Measurements from ENCODE around the gene TRMT11.
"Not testable (repeated sequence)": the region's sequence is repeated elsewhere in the genome, so short reads cannot be mapped to it uniquely, and the experiment has no call there.

Gene TRMT11

DNA sequence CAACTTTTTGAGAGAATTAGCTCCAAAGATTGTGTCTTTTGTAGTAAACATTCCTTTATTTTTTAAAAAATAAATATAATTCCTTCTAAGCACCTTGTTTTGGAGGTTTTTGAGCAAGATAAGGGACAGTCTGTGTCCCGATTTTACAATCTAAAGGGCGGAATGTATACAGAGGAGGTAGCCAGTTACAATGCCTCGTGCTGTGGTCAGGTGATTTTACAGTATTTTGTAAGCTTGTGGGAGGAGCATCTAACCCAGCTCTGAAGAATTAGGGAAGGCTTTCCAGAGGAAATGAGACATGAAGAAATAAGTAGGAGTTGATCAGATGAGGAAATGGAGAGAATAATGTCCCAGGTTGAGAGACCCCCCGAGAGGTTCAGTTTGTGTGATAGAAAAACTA is 28.5 kb upstream of the TRMT11 start:
- H3K9me3 ChIP-seq (ENCODE audit: control insufficient read depth, low read length), result no peaks in the 10 kb centered on the region
- DNase-seq (ENCODE audit: low read depth), result peak; percentile 39
- H3K4me1 ChIP-seq (ENCODE audit: control insufficient read depth, insufficient read depth, low read length), result peaks cover 13% of the 10 kb centered on the region
- H3K36me3 ChIP-seq (ENCODE audit: control insufficient read depth, insufficient read depth, low read length, severe bottlenecking), result no peaks in the 10 kb centered on the region
- peak overlapping the region; percentile 96 for H3K4me3 ChIP-seq (ENCODE audit: low read length)
- H3K9ac ChIP-seq (ENCODE audit: low read length), result peak overlapping the region; percentile 95
- H3K27me3 ChIP-seq (replicated peaks; ENCODE audit: control insufficient read depth, insufficient read depth, low read length), result no peaks in the 10 kb centered on the region

DNA sequence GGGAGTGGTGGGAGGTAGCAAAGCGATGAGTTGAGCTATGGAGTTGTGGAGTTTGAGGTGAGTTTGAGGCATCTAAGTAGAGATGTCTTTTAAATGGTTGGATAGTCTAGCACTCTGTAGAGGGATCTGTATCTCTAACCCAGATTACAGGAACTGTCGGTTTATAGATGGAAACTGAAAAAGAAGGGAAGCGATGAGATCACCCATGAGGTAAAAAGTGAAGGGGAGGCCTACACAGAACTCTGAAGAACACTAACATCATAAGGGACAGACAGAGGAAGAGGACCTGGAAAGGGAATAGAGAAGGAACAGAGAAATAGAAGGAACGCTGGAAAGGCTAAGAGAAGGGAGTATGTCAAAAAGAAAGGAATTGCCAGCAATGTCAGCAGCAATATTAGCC is 27.3 kb upstream of the TRMT11 start:
- H3K9ac ChIP-seq (ENCODE audit: low read length), result no peak overlapping the region

DNA sequence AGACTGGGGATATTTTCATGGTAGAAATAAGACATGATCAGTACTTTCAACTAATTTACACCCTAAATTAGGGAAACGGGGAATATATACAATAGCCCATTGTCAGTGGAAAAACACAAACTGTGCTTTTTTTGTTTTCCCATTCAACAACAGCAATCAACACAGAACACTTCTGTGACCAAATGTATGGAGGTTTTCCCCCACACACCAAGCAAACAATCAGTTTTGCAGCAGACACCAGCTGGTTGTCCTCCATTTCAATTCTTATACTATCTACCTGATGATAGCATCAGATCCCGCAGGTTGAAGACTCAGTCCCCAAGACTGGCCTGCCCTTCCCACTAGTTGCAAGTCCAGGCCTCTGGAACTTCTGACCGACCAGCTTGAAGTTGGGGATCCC is 25.2 kb upstream of the TRMT11 start:
- peaks cover 13% of the 10 kb centered on the region for H3K4me1 ChIP-seq (ENCODE audit: control insufficient read depth, insufficient read depth, low read length)
- H3K4me3 ChIP-seq (ENCODE audit: low read length), result no peak overlapping the region
- no peaks in the 10 kb centered on the region for H3K36me3 ChIP-seq (ENCODE audit: control insufficient read depth, insufficient read depth, low read length, severe bottlenecking)
- H3K9ac ChIP-seq (ENCODE audit: low read length), result no peak overlapping the region
- DNase-seq (ENCODE audit: low read depth), result no peak
- no peaks in the 10 kb centered on the region for H3K9me3 ChIP-seq (ENCODE audit: control insufficient read depth, low read length)
- no peaks in the 10 kb centered on the region for H3K27me3 ChIP-seq (replicated peaks; ENCODE audit: control insufficient read depth, insufficient read depth, low read length)

More for the DNA sequence above, 27.3 kb upstream of the TRMT11 start:
- no peak for DNase-seq (ENCODE audit: low read depth)
- Histone ChIP-seq H3K4me3 (ENCODE audit: low read length) (no peak overlapping the region), H3K27me3 (replicated peaks; ENCODE audit: control insufficient read depth, insufficient read depth, low read length) (no peaks in the 10 kb centered on the region), H3K9me3 (ENCODE audit: control insufficient read depth, low read length) (no peaks in the 10 kb centered on the region), H3K4me1 (ENCODE audit: control insufficient read depth, insufficient read depth, low read length) (peaks cover 13% of the 10 kb centered on the region), H3K36me3 (ENCODE audit: control insufficient read depth, insufficient read depth, low read length, severe bottlenecking) (no peaks in the 10 kb centered on the region)

GRCh38 chr6:125962900-125963497 is 23.3 kb upstream of the TRMT11 start:
- Histone ChIP-seq H3K9ac (ENCODE audit: low read length) (no peak overlapping the region), H3K27me3 (replicated peaks; ENCODE audit: control insufficient read depth, insufficient read depth, low read length) (no peaks in the 10 kb centered on the region), H3K4me1 (ENCODE audit: control insufficient read depth, insufficient read depth, low read length) (peaks cover 5% of the 10 kb centered on the region), H3K4me3 (ENCODE audit: low read length) (no peak overlapping the region), H3K36me3 (ENCODE audit: control insufficient read depth, insufficient read depth, low read length, severe bottlenecking) (peaks cover 5% of the 10 kb centered on the region), H3K9me3 (ENCODE audit: control insufficient read depth, low read length) (no peaks in the 10 kb centered on the region)
- DNase-seq (ENCODE audit: low read depth), result no peak

DNA sequence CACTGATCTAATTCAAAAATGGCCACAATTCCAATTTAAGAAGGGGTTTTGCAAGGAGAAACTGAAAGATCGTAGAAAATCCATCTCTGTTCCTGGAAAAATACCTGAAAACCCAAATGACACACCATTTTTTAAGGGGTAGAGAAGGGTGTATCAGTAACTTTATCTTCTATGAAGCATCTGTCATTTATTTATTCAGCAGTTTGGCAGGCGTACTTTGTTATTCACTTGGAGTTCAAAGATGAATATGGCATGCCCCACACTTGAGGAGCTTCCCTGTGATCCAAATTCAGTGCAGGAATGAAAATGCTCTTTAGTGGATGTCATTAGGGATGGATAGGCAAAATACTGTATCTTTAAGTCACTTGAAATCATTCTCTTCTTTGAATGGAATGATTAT is 22.5 kb upstream of the TRMT11 start:
- Histone ChIP-seq H3K27me3 (replicated peaks; ENCODE audit: control insufficient read depth, insufficient read depth, low read length) (no peaks in the 10 kb centered on the region), H3K9ac (ENCODE audit: low read length) (no peak overlapping the region)
- DNase-seq (ENCODE audit: low read depth), result no peak

GRCh38 chr6:125966569-125966968 is 19.8 kb upstream of the TRMT11 start:
- Histone ChIP-seq H3K9ac (ENCODE audit: low read length) (no peak overlapping the region), H3K36me3 (ENCODE audit: control insufficient read depth, insufficient read depth, low read length, severe bottlenecking) (peaks cover 11% of the 10 kb centered on the region), H3K4me3 (ENCODE audit: low read length) (no peak overlapping the region), H3K27me3 (replicated peaks; ENCODE audit: control insufficient read depth, insufficient read depth, low read length) (no peaks in the 10 kb centered on the region), H3K4me1 (ENCODE audit: control insufficient read depth, insufficient read depth, low read length) (no peaks in the 10 kb centered on the region), H3K9me3 (ENCODE audit: control insufficient read depth, low read length) (no peaks in the 10 kb centered on the region)
- no peak for DNase-seq (ENCODE audit: low read depth)

More for the DNA sequence above, 22.5 kb upstream of the TRMT11 start:
- H3K4me3 ChIP-seq (ENCODE audit: low read length), result no peak overlapping the region
- no peaks in the 10 kb centered on the region for H3K4me1 ChIP-seq (ENCODE audit: control insufficient read depth, insufficient read depth, low read length)
- no peaks in the 10 kb centered on the region for H3K9me3 ChIP-seq (ENCODE audit: control insufficient read depth, low read length)
- H3K36me3 ChIP-seq (ENCODE audit: control insufficient read depth, insufficient read depth, low read length, severe bottlenecking), result peaks cover 11% of the 10 kb centered on the region

- H3K4me1 ChIP-seq (ENCODE audit: control insufficient read depth, insufficient read depth, low read length), result no peaks in the 10 kb centered on the region
- no peaks in the 10 kb centered on the region for H3K27me3 ChIP-seq (replicated peaks; ENCODE audit: control insufficient read depth, insufficient read depth, low read length)
Measured at GRCh38 chr6:125968493-125968892, 17.8 kb upstream of the TRMT11 start.

GRCh38 chr6:125970760-125971159 is 15.6 kb upstream of the TRMT11 start:
- Histone ChIP-seq H3K4me3 (ENCODE audit: low read length) (no peak overlapping the region), H3K36me3 (ENCODE audit: control insufficient read depth, insufficient read depth, low read length, severe bottlenecking) (peaks cover 17% of the 10 kb centered on the region), H3K4me1 (ENCODE audit: control insufficient read depth, insufficient read depth, low read length) (no peaks in the 10 kb centered on the region), H3K9ac (ENCODE audit: low read length) (no peak overlapping the region), H3K9me3 (ENCODE audit: control insufficient read depth, low read length) (no peaks in the 10 kb centered on the region), H3K27me3 (replicated peaks; ENCODE audit: control insufficient read depth, insufficient read depth, low read length) (no peaks in the 10 kb centered on the region)
- no peak for DNase-seq (ENCODE audit: low read depth)

More at GRCh38 chr6:125968493-125968892, 17.8 kb upstream of the TRMT11 start:
- Histone ChIP-seq H3K4me3 (ENCODE audit: low read length) (no peak overlapping the region), H3K36me3 (ENCODE audit: control insufficient read depth, insufficient read depth, low read length, severe bottlenecking) (peaks cover 11% of the 10 kb centered on the region), H3K9ac (ENCODE audit: low read length) (no peak overlapping the region), H3K9me3 (ENCODE audit: control insufficient read depth, low read length) (no peaks in the 10 kb centered on the region)
- DNase-seq (ENCODE audit: low read depth), result no peak

GRCh38 chr6:125972478-125972877 is 13.9 kb upstream of the TRMT11 start:
- H3K9ac ChIP-seq (ENCODE audit: low read length); H3K4me3 ChIP-seq (ENCODE audit: low read length): not testable (repeated sequence)
- H3K36me3 ChIP-seq (ENCODE audit: control insufficient read depth, insufficient read depth, low read length, severe bottlenecking), result peaks cover 16% of the 10 kb centered on the region

GRCh38 chr6:125974214-125974866 is 12.0 kb upstream of the TRMT11 start:
- Histone ChIP-seq H3K9me3 (ENCODE audit: control insufficient read depth, low read length) (no peaks in the 10 kb centered on the region), H3K27me3 (replicated peaks; ENCODE audit: control insufficient read depth, insufficient read depth, low read length) (no peaks in the 10 kb centered on the region), H3K4me1 (ENCODE audit: control insufficient read depth, insufficient read depth, low read length) (no peaks in the 10 kb centered on the region), H3K36me3 (ENCODE audit: control insufficient read depth, insufficient read depth, low read length, severe bottlenecking) (peaks cover 6% of the 10 kb centered on the region), H3K4me3 (ENCODE audit: low read length) (no peak overlapping the region), H3K9ac (ENCODE audit: low read length) (no peak overlapping the region)
- DNase-seq (ENCODE audit: low read depth), result peak; percentile 94

More at GRCh38 chr6:125972478-125972877, 13.9 kb upstream of the TRMT11 start:
- not testable (repeated sequence) for H3K4me1 ChIP-seq (ENCODE audit: control insufficient read depth, insufficient read depth, low read length); DNase-seq (ENCODE audit: low read depth); H3K9me3 ChIP-seq (ENCODE audit: control insufficient read depth, low read length); H3K27me3 ChIP-seq (replicated peaks; ENCODE audit: control insufficient read depth, insufficient read depth, low read length)

DNA sequence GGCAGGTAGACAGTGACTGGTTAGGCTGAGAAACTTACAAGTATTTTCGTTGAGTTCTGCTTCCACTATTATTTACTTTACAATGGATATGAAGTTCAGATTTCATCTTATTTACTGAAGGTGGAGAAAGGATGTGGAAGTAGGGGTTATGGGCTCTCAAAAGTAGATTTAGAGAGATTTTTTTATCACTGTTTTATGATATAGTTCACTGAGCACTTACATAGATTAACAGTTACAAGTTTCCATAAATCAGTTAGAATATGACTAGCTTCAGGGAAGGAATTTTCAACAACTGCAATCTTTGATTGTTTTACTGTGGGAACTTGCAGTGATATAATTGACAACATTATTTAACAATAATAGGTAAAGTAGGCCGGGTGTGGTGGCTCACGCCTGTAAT is 7.2 kb upstream of the TRMT11 start:
- DNase-seq (ENCODE audit: low read depth), result no peak
- H3K4me3 ChIP-seq (ENCODE audit: low read length), result no peak overlapping the region
- H3K27me3 ChIP-seq (replicated peaks; ENCODE audit: control insufficient read depth, insufficient read depth, low read length), result no peaks in the 10 kb centered on the region
- H3K9me3 ChIP-seq (ENCODE audit: control insufficient read depth, low read length), result no peaks in the 10 kb centered on the region
- H3K4me1 ChIP-seq (ENCODE audit: control insufficient read depth, insufficient read depth, low read length), result peaks cover 16% of the 10 kb centered on the region
- peaks cover 6% of the 10 kb centered on the region for H3K36me3 ChIP-seq (ENCODE audit: control insufficient read depth, insufficient read depth, low read length, severe bottlenecking)
- no peak overlapping the region for H3K9ac ChIP-seq (ENCODE audit: low read length)
